ENCODE results near the gene DNAJB12. TPM values are rescaled to one million over a fixed set of nuclear protein-coding genes. Genes with fewer than 3 reads are reported as not detected.

The DNAJB12 gene
- total and polyA plus RNA-seq, 9 donors = 27.5 to 46.4 (median 32.0) TPM

GRCh38 chr10:72337722-72338121 is 17.0 kb downstream of the DNAJB12 start:
- Histone ChIP-seq H3K9me3 (no peaks in the 10 kb centered on the region), H3K4me3 (no peak overlapping the region), H3K27me3 (no peaks in the 10 kb centered on the region), H3K27ac (peak overlapping the region in 1 of 2 donors; percentile 99), H3K4me1 (ENCODE audit: insufficient read depth) (peaks cover 31% of the 10 kb centered on the region), H3K36me3 (no peaks in the 10 kb centered on the region)
- DNase-seq = no peak
- 83 to 88% (median 85%) methylated on average over 9 of the region's 9 CpGs for WGBS, 3 donors
- intact Hi-C loops (cut with DNase I) = loop anchor here (5.0 to 10.0 kb wide), 11 partner anchors 65 to 1023 kb away; partner anchors contain the start of genes SLC29A3 (in 2 of the 4), ANAPC16 (in 1 of the 4), ASCC1 (in 1 of the 4) and DDIT4 (in 1 of the 4)
- TF ChIP-seq, protein P1, sequence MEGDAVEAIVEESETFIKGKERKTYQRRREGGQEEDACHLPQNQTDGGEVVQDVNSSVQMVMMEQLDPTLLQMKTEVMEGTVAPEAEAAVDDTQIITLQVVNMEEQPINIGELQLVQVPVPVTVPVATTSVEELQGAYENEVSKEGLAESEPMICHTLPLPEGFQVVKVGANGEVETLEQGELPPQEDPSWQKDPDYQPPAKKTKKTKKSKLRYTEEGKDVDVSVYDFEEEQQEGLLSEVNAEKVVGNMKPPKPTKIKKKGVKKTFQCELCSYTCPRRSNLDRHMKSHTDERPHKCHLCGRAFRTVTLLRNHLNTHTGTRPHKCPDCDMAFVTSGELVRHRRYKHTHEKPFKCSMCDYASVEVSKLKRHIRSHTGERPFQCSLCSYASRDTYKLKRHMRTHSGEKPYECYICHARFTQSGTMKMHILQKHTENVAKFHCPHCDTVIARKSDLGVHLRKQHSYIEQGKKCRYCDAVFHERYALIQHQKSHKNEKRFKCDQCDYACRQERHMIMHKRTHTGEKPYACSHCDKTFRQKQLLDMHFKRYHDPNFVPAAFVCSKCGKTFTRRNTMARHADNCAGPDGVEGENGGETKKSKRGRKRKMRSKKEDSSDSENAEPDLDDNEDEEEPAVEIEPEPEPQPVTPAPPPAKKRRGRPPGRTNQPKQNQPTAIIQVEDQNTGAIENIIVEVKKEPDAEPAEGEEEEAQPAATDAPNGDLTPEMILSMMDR (IDR thresholded peaks at IDR 0.05) = no peak
- TF ChIP-seq POLR2A (IDR thresholded peaks at IDR 0.05) (no peak), EP300 (IDR thresholded peaks at IDR 0.05) (no peak)

GRCh38 chr10:72337039-72337629 is 17.6 kb downstream of the DNAJB12 start:
- no peaks in the 10 kb centered on the region for H3K9me3 ChIP-seq
- H3K4me1 ChIP-seq (ENCODE audit: insufficient read depth) = peaks cover 35% of the 10 kb centered on the region
- intact Hi-C loops (cut with DNase I) = loop anchor here (5.0 to 10.0 kb wide), 11 partner anchors 65 to 1022 kb away; partner anchors contain the start of genes SLC29A3 (in 2 of the 4), ANAPC16 (in 1 of the 4), ASCC1 (in 1 of the 4) and DDIT4 (in 1 of the 4)
- H3K4me3 ChIP-seq = no peak overlapping the region
- H3K27me3 ChIP-seq = no peaks in the 10 kb centered on the region
- TF ChIP-seq POLR2A (IDR thresholded peaks at IDR 0.05) = no peak
- TF ChIP-seq, protein P1 (IDR thresholded peaks at IDR 0.05) = peak; percentile 98 to 99 (median 99)
- no peak for TF ChIP-seq EP300 (IDR thresholded peaks at IDR 0.05)
- H3K27ac ChIP-seq = peak overlapping the region; percentile 78 to 99
- peak; percentile 93 to 97 (median 94) for DNase-seq
- no peaks in the 10 kb centered on the region for H3K36me3 ChIP-seq
- 15 to 21% (median 19%) methylated on average over 4 to 5 of the region's 5 CpGs for WGBS, 3 donors

DNA sequence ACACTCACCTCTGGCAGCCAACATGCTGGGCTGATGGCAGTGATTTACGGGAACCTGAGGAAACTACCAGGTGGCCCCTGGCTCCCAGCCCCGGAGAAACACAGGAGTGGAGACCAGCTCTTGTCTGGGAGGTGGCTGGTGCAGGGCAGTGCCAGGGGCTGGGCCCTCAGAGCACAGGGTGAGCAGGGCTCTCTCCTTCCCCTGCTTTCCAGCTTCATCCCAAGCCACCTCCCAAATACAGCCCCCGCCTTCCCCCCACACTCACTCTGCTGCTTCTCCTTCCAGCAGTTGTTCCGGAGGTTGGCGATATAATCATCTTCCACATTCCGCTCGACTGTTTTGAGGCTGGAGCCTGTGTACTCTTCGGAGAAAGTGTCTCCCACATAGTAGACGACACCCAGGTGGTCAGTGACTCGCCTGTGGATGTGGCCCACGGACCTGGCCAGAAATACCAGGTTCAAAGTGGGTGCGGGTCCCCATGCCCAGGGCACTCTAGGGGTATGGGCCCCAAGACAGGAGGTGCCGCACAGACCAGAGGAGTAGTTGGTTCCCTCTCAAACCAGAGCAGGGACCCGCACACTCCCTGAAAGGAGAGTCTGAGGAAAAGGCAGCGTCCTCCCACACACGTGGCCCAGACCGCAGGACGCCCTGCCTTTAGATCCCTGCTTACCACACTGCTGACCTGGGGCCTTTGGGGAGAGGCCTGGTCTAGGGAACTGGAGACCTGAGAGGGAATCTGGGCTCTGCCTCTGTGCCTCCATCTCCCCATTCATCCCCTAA is 18.3 kb downstream of the DNAJB12 start:
- H3K36me3 ChIP-seq = no peaks in the 10 kb centered on the region
- no peak for TF ChIP-seq POLR2A (IDR thresholded peaks at IDR 0.05)
- TF ChIP-seq, protein P1 (IDR thresholded peaks at IDR 0.05) = no peak
- TF ChIP-seq EP300 (IDR thresholded peaks at IDR 0.05) = no peak
- H3K9me3 ChIP-seq = no peaks in the 10 kb centered on the region
- intact Hi-C loops (cut with DNase I) = loop anchor here (5.0 to 10.0 kb wide), 11 partner anchors 64 to 1022 kb away; partner anchors contain the start of genes SLC29A3 (in 2 of the 4), ANAPC16 (in 1 of the 4), ASCC1 (in 1 of the 4) and DDIT4 (in 1 of the 4)
- H3K4me1 ChIP-seq (ENCODE audit: insufficient read depth) = peaks cover 41% of the 10 kb centered on the region
- no peaks in the 10 kb centered on the region for H3K27me3 ChIP-seq
- WGBS, 3 donors = 14 to 24% (median 23%) methylated on average over 18 of the region's 18 CpGs
- DNase-seq = peak; percentile 63 to 77 (median 69)
- H3K27ac ChIP-seq = peak overlapping the region; percentile 78 to 99
- no peak overlapping the region for H3K4me3 ChIP-seq

Data from ovary (tissue), 9 donors.